ENCODE measurements around the gene AP1B1. TPM values are rescaled to one million over a fixed set of nuclear protein-coding genes. Genes with fewer than 3 reads are reported as not detected.

The AP1B1 gene
- total and polyA plus RNA-seq, 8 donors: 32.5 to 99.1 (median 36.1) TPM

DNA sequence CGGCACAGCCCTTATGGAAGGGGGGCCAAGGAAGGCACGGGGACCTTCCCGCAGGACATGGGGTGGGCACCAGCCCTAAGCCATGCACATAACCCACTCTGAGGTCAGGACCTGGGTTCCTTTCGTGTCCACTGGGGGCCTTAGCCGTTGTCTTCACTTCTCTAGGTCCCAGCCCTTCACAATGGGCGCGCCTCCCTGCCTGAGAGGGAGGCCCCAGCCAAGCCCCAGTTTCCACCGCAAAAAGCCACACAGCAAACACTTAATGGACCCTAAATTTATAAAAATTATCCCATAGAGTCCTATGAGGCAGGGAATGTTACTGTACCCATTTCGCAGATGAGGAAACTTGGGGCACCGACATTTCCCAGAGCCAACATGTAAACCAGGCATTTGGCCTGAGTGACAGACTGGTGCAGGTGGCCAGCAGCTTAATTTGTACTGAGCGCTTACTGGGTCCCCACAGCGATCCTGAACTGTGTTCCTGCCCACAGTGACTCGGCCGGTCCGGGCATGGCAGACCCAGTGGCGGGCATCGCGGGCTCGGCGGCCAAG lies 80.7 kb downstream of the AP1B1 start:
- Histone ChIP-seq H3K27ac (peak overlapping the region; percentile 83 to 86), H3K36me3 (peaks cover 0 to 11% of the 10 kb centered on the region in 2 donors), H3K4me3 (peak overlapping the region; percentile 74 to 92), H3K9me3 (no peaks in the 10 kb centered on the region), H3K27me3 (peaks cover 0 to 35% of the 10 kb centered on the region in 2 donors), H3K4me1 (peaks cover 45 to 73% of the 10 kb centered on the region in 2 donors)
- TF ChIP-seq, protein P1, sequence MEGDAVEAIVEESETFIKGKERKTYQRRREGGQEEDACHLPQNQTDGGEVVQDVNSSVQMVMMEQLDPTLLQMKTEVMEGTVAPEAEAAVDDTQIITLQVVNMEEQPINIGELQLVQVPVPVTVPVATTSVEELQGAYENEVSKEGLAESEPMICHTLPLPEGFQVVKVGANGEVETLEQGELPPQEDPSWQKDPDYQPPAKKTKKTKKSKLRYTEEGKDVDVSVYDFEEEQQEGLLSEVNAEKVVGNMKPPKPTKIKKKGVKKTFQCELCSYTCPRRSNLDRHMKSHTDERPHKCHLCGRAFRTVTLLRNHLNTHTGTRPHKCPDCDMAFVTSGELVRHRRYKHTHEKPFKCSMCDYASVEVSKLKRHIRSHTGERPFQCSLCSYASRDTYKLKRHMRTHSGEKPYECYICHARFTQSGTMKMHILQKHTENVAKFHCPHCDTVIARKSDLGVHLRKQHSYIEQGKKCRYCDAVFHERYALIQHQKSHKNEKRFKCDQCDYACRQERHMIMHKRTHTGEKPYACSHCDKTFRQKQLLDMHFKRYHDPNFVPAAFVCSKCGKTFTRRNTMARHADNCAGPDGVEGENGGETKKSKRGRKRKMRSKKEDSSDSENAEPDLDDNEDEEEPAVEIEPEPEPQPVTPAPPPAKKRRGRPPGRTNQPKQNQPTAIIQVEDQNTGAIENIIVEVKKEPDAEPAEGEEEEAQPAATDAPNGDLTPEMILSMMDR (IDR thresholded peaks at IDR 0.05): no peak
- DNase-seq: no peak
- intact Hi-C loops (cut with DNase I): no loop called here
- no peak for ATAC-seq

DNA sequence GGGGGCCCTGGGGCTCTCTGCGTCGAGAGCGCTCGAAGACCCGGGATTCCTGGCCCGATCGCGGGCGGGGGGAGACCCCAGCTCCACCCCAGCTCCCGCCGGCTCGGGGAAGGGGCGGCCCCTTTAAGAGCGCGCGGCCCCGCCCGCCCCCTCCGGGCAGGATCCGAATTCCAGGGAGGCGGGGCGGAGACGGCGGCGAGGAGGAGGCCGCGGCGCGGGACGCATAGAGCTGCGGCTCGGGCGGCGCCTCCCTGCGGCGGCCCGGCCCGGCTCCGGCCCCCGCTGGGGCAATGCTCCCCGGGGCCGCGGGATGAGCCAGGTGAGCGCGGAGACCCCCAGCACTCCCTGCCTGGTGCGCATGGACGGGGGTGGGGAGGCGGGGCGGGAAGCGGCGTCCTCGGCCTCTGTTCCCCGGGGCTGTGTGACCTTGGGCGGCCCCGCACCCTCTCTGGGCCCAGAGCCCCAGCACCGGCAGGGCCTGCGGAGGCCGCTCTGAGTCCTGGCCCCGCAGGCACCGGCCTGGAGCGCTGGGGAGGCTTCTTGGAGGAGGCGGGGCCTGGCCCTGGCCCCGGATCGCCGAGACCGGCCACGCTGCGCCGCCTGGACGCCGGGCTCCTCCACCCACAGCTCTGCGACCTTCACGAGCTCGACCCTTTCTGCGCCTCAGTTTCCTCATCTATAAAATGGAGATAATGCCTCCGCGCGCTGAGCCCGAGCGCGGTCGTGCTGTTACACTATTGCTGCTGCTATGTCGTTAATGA lies 81.4 kb downstream of the AP1B1 start:
- TF ChIP-seq, protein P1 (IDR thresholded peaks at IDR 0.05): no peak
- intact Hi-C loops (cut with DNase I): no loop called here
- H3K9me3 ChIP-seq: no peaks in the 10 kb centered on the region
- H3K36me3 ChIP-seq: peaks cover 0 to 6% of the 10 kb centered on the region in 2 donors
- peak; percentile 74 to 93 (median 83) for DNase-seq
- peaks cover 0 to 32% of the 10 kb centered on the region in 2 donors for H3K27me3 ChIP-seq
- H3K4me3 ChIP-seq: peak overlapping the region; percentile 74 to 92
- peak; percentile 77 for ATAC-seq
- peak overlapping the region; percentile 83 to 86 for H3K27ac ChIP-seq
- peaks cover 46 to 73% of the 10 kb centered on the region in 2 donors for H3K4me1 ChIP-seq

DNA sequence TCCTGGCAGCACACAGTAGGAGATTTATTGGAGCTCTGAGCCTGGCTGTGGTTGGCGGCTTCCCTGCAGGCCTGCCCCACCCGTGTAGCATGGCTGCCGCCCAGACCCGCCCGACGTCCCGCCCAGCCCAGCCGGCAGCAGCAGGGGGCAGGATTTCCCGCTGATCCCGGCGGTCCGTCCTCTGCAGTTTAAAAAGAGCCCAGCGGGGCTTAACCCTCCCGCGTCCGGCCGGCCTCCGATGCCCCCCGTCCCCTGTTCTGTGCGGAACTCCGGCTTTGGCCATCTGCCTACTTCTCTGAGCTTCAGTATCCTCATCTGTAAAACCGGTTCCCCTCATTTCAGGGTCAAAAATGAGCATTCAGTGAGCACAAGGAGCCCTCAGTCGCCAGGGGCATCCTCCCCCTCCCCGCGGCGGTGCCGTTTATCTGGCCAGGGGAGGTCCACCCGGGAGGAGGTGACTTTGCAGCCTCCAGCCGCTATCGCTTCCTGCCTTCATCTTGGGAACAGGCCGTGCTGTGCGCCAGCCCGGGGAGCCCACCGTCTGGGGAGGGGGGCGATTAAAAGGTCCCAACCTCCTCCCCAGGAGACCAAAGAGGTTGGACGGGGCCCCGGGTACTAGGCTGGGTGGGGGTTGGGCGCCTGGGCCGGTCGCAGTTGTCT lies 82.1 kb downstream of the AP1B1 start, which contains the start of gene GAS2L1:
GAS2L1 (plus strand) TSS at position 476 of the 660 bp plus-strand sequence. CDS start 1,456 bp downstream, outside the sequence.
- H3K9me3 ChIP-seq: no peaks in the 10 kb centered on the region
- intact Hi-C loops (cut with DNase I): no loop called here
- H3K36me3 ChIP-seq: peaks cover 0 to 9% of the 10 kb centered on the region in 2 donors
- peak; percentile 80 for ATAC-seq
- H3K27ac ChIP-seq: peak within 1 kb of the TSS; percentile 83 to 86
- H3K4me3 ChIP-seq: peak within 1 kb of the TSS; percentile 74 to 92
- peak; percentile 78 to 93 (median 88) for DNase-seq
- TF ChIP-seq, protein P1 (IDR thresholded peaks at IDR 0.05): peak; percentile 57 to 64
- peaks cover 0 to 32% of the 10 kb centered on the region in 2 donors for H3K27me3 ChIP-seq
- H3K4me1 ChIP-seq: peaks cover 41 to 66% of the 10 kb centered on the region in 2 donors

DNA sequence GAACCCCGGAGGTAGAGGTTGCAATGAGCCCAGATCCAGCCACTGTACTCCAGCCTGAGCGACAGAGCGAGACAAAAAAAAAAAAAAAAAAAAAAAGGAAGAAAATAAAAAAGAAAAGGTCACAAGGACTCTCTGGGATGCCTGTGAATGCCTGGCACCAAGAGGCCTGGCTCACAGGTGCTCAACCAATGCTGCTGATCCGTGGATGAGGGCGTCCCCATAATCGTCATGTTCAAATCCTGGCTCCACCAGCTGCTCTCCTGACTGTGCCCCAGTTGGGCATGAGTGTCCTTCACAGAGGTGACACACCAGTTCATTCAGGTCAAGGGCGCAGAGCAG lies 82.6 kb downstream of the AP1B1 start:
- DNase-seq (no peak), ATAC-seq (no peak)
- peak overlapping the region in 1 of 2 donors; percentile 74 for H3K4me3 ChIP-seq
- H3K36me3 ChIP-seq: peaks cover 0 to 14% of the 10 kb centered on the region in 2 donors
- H3K9me3 ChIP-seq: no peaks in the 10 kb centered on the region
- peaks cover 37 to 61% of the 10 kb centered on the region in 2 donors for H3K4me1 ChIP-seq
- H3K27me3 ChIP-seq: peaks cover 0 to 29% of the 10 kb centered on the region in 2 donors
- TF ChIP-seq, protein P1 (IDR thresholded peaks at IDR 0.05): no peak
- peak overlapping the region; percentile 83 to 86 for H3K27ac ChIP-seq
- intact Hi-C loops (cut with DNase I): no loop called here
